GM12878 (cell line): ENCODE data around the gene ABR. TPM values are rescaled to one million over a fixed set of nuclear protein-coding genes. Genes with fewer than 3 reads are reported as not detected.

Experiments used
- ATAC-seq: fragments of 200-7000 bp; cut with Tn5 transposase; 3 replicates; pipeline ENCODE4 v1.9.1; 2020; ENCODE audit warnings: mild to moderate bottlenecking, moderate library complexity
- BruUV-seq: library from RNA; stranded (reverse); fragments of 400-500 nt; replicated peaks from 2 replicates; lab custom pipeline; 2021; lab: Mats Ljungman, UMichigan
- CTCF ChIA-PET: fragments of 300-600 bp; sonication (Branson Sonifier 250); formaldehyde crosslinking; extraction: SDS; loops from one replicate; lab custom pipeline; 2021; ENCODE audit warnings: inconsistent platforms; lab: Yijun Ruan, JAX
- POLR2A ChIA-PET: fragments of 350-600 bp; formaldehyde crosslinking; extraction: SDS; loops from one replicate; lab custom pipeline; 2021; ENCODE audit warnings: inconsistent platforms; lab: Charles Lee
- RAD21 ChIA-PET: fragments of 300-600 bp; sonication (Branson Sonifier 250); formaldehyde crosslinking; loops from one replicate; lab custom pipeline; 2023; ENCODE audit warnings: antibody characterized with exemption; ENCODE audit not compliant: unreplicated experiment; lab: Charles Lee
- SMC1A ChIA-PET: fragments of 300-600 bp; sonication (Branson Sonifier 250); formaldehyde crosslinking; loops from one replicate; lab custom pipeline; 2023; ENCODE audit not compliant: unreplicated experiment, uncharacterized antibody; lab: Charles Lee
- DNase-seq: peaks from one replicate; pipeline ENCODE4 v3.0.0-alpha.2; 2011; ENCODE audit warnings: low read depth, low spot score
- FAIRE-seq: peaks from 3 replicates; lab custom pipeline; 2011; peaks lifted over from hg19 to GRCh38; lab: Jason Lieb, UNC
- H2AFZ ChIP-seq: 2 replicates; pipeline ENCODE4 v1.6.0; 2011; ENCODE audit warnings: low read depth, low read length, control low read depth; ENCODE audit not compliant: control insufficient read depth
- H3K27ac ChIP-seq: 2 replicates; pipeline ENCODE4 v1.5.1; 2011; ENCODE audit warnings: control low read depth; ENCODE audit not compliant: control insufficient read depth, insufficient read depth
- H3K27me3 ChIP-seq, 2 experiments: replicated peaks in 1 of 2; 2 replicates each; pipeline versions ENCODE4 v1.6.0 to v1.6.1; 2011; ENCODE audit warnings: low read length in 1 of 2; ENCODE audit not compliant: control insufficient read depth in 2 of 2, insufficient read depth in 2 of 2
- H3K36me3 ChIP-seq, 2 experiments: 2 replicates each; pipeline ENCODE4 v1.5.1; 2011; ENCODE audit warnings: low read length in 1 of 2; ENCODE audit not compliant: control insufficient read depth in 2 of 2, insufficient read depth in 2 of 2
- H3K4me1 ChIP-seq: 2 replicates; pipeline ENCODE4 v1.6.1; 2011; ENCODE audit warnings: mild to moderate bottlenecking, low read length, moderate library complexity, mixed read lengths; ENCODE audit not compliant: control insufficient read depth, insufficient read depth
- H3K4me2 ChIP-seq: 2 replicates; pipeline ENCODE4 v1.6.0; 2011; ENCODE audit warnings: control low read depth; ENCODE audit not compliant: control insufficient read depth, insufficient read depth
- H3K4me3 ChIP-seq: fragments of 200-600 bp; sonication (generic); 2 replicates; pipeline ENCODE4 v1.5.1; 2016
- H3K79me2 ChIP-seq: 2 replicates; pipeline ENCODE4 v1.6.0; 2011; ENCODE audit warnings: low read length; ENCODE audit not compliant: control insufficient read depth, insufficient read depth
- H3K9ac ChIP-seq: 2 replicates; pipeline ENCODE4 v1.8.0; 2011; ENCODE audit warnings: low read length, control low read depth, mixed read lengths; ENCODE audit not compliant: control insufficient read depth, insufficient read depth
- H3K9me3 ChIP-seq: replicated peaks from 3 replicates; pipeline ENCODE4 v1.5.1; 2011; ENCODE audit warnings: mild to moderate bottlenecking, low read length; ENCODE audit not compliant: control insufficient read depth, insufficient read depth
- H4K20me1 ChIP-seq: 2 replicates; pipeline ENCODE4 v1.6.0; 2011; ENCODE audit not compliant: control insufficient read depth, insufficient read depth
- KDM1A ChIP-seq: fragments of 200-600 bp; sonication (generic); IDR thresholded peaks from 2 replicates; pipeline ENCODE4 v1.6.1; 2016; ENCODE audit warnings: borderline replicate concordance
- PML ChIP-seq: IDR thresholded peaks from 2 replicates; pipeline ENCODE4 v1.6.1; 2012; ENCODE audit warnings: low read length, inconsistent platforms
- POLR2A ChIP-seq: IDR thresholded peaks from 2 replicates; pipeline ENCODE4 v1.6.1; 2011; ENCODE audit warnings: low read depth, mild to moderate bottlenecking, low read length
- SIN3A ChIP-seq: IDR thresholded peaks from 2 replicates; pipeline ENCODE4 v1.6.1; 2012; ENCODE audit warnings: low read depth, low read length, improper control_type of control experiment
- STAT3 ChIP-seq: IDR thresholded peaks from 2 replicates; pipeline ENCODE4 v1.6.1; 2011; ENCODE audit warnings: low read depth, low read length, improper control_type of control experiment
- ZNF24 ChIP-seq: fragments of 450-650 bp; IDR thresholded peaks from 2 replicates; pipeline ENCODE4 v1.6.1; 2017; ENCODE audit warnings: antibody characterized with exemption, mild to moderate bottlenecking
- WGBS: methylation state at CpG from one replicate; pipeline ENCODE4 v1.1.6; 2016; ENCODE audit warnings: low lambda C conversion rate; ENCODE audit not compliant: insufficient replicate concordance, insufficient coverage; ENCODE audit errors: missing lambda C conversion rate; 5-methylcytosine and 5-hydroxymethylcytosine counted together
- in situ Hi-C: fragments of 300-500 bp; cut with MboI; formaldehyde crosslinking; loops from 9 replicates; pipeline ENCODE4 v1.14.3; 2018; ENCODE audit warnings: mixed read lengths
- intact Hi-C: fragments of 100-400 bp; cut with micrococcal nuclease; formaldehyde crosslinking; loops from one replicate; pipeline ENCODE4 v1.14.2; 2022; ENCODE audit not compliant: unreplicated experiment
- polyA plus RNA-seq, 11 experiments: library from polyadenylated mRNA; depleted of rRNA in 4 of 11; unstranded in 6 of 11; stranded (reverse) in 5 of 11; fragments of >200 nt; fragmentation: Nextera tagmentation in 4 of 11; fragmentation: Illumina TruSeq in 1 of 11; extraction: Ambion mirVana in 4 of 11; extraction: Trizol in 1 of 11; gene quantifications; 1 replicate in 1 of 11; 2 replicates in 10 of 11; pipeline versions ENCODE4 v1.2.1 to v1.2.3, GENCODE V29; 2011 to 2016; ENCODE audit warnings: inconsistent platforms in 2 of 11, missing spikeins in 2 of 11, low read depth in 1 of 11
- total RNA-seq, 4 experiments: library from RNA; depleted of rRNA in 3 of 4; stranded (reverse); fragments of >200 nt in 3 of 4; fragmentation: Illumina TruSeq in 1 of 4; extraction: Trizol in 1 of 4; gene quantifications; 2 replicates each; pipeline versions ENCODE4 v1.2.1 to v1.2.3, GENCODE V29; 2013 to 2021
- TF ChIP-seq, protein P1 (sequence below): fragments of 450-650 bp; IDR thresholded peaks from 2 replicates; pipeline ENCODE4 v1.6.1; 2018; ENCODE audit warnings: borderline replicate concordance, mild to moderate bottlenecking; ENCODE audit not compliant: partially characterized antibody
- TF ChIP-seq, protein P2 (sequence below): fragments of 450-650 bp; IDR thresholded peaks from 2 replicates; pipeline ENCODE4 v1.6.1; 2017; ENCODE audit warnings: mild to moderate bottlenecking, low read depth, inconsistent platforms; ENCODE audit not compliant: poor library complexity, severe bottlenecking

Gene ABR
- total and polyA plus RNA-seq, 10 of the 15 experiments (the other 5 are each of a cell fraction or from before 2014, with no cell fraction given), result 1.4 to 112 (median 30.0) TPM

GRCh38 chr17:1013729-1014090, 166.1 kb downstream of the ABR start:
- in situ Hi-C loops (no loop called here), intact Hi-C loops (no loop called here)
- Histone ChIP-seq H3K79me2 (no peaks in the 10 kb centered on the region), H3K27ac (no peak overlapping the region), H3K4me1 (no peaks in the 10 kb centered on the region), H4K20me1 (no peaks in the 10 kb centered on the region), H2AFZ (no peak overlapping the region), H3K36me3 (peaks cover 3 to 24% of the 10 kb centered on the region in 2 experiments; a peak in 3 of 4 replicates), H3K9ac (no peak overlapping the region), H3K9me3 (no peaks in the 10 kb centered on the region), H3K27me3 (no peaks in the 10 kb centered on the region), H3K4me2 (no peak overlapping the region), H3K4me3 (no peak overlapping the region)
- TF ChIP-seq POLR2A (no peak), SIN3A (no peak)
- FAIRE-seq (no peak), DNase-seq (no peak), ATAC-seq (no peak)
- ChIA-PET RAD21 (no interaction called here), POLR2A (no interaction called here), CTCF (no interaction called here), SMC1A (no interaction called here)
- WGBS, result 66% methylated on average over 9 of the region's 9 CpGs
- no TSS peak for BruUV-seq

- whole genome bisulfite sequencing, result 78% methylated on average over 29 of the region's 30 CpGs
- H3K79me2 ChIP-seq, result no peaks in the 10 kb centered on the region
- RAD21 ChIA-PET, result no interaction called here
- CTCF ChIA-PET, result interaction anchor here (0.7 kb wide), 1 partner anchor 218 kb away, joined by 3 read pairs; no protein-coding TSS in a partner anchor
- no peaks in the 10 kb centered on the region for H3K9me3 ChIP-seq
- no peaks in the 10 kb centered on the region for H3K4me1 ChIP-seq
- DNase-seq, result no peak
- FAIRE-seq, result no peak
- no peaks in the 10 kb centered on the region for H4K20me1 ChIP-seq
- POLR2A ChIA-PET, result no interaction called here
- no peak overlapping the region for H2AFZ ChIP-seq
- no peak overlapping the region for H3K9ac ChIP-seq
- H3K27ac ChIP-seq, result no peak overlapping the region
- no peak for ATAC-seq
- in situ Hi-C loops (no loop called here), intact Hi-C loops (no loop called here)
- SMC1A ChIA-PET, result no interaction called here
- no peak for TF ChIP-seq ZNF24
- TF ChIP-seq, protein P1, sequence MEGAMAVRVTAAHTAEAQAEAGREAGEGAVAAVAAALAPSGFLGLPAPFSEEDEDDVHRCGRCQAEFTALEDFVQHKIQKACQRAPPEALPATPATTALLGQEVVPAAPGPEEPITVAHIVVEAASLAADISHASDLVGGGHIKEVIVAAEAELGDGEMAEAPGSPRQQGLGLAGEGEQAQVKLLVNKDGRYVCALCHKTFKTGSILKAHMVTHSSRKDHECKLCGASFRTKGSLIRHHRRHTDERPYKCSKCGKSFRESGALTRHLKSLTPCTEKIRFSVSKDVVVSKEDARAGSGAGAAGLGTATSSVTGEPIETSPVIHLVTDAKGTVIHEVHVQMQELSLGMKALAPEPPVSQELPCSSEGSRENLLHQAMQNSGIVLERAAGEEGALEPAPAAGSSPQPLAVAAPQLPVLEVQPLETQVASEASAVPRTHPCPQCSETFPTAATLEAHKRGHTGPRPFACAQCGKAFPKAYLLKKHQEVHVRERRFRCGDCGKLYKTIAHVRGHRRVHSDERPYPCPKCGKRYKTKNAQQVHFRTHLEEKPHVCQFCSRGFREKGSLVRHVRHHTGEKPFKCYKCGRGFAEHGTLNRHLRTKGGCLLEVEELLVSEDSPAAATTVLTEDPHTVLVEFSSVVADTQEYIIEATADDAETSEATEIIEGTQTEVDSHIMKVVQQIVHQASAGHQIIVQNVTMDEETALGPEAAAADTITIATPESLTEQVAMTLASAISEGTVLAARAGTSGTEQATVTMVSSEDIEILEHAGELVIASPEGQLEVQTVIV, result no peak
- TF ChIP-seq KDM1A, result no peak
- TF ChIP-seq STAT3, result no peak
- TF ChIP-seq, protein P2, sequence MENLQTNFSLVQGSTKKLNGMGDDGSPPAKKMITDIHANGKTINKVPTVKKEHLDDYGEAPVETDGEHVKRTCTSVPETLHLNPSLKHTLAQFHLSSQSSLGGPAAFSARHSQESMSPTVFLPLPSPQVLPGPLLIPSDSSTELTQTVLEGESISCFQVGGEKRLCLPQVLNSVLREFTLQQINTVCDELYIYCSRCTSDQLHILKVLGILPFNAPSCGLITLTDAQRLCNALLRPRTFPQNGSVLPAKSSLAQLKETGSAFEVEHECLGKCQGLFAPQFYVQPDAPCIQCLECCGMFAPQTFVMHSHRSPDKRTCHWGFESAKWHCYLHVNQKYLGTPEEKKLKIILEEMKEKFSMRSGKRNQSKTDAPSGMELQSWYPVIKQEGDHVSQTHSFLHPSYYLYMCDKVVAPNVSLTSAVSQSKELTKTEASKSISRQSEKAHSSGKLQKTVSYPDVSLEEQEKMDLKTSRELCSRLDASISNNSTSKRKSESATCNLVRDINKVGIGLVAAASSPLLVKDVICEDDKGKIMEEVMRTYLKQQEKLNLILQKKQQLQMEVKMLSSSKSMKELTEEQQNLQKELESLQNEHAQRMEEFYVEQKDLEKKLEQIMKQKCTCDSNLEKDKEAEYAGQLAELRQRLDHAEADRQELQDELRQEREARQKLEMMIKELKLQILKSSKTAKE, result no peak
- no peak for TF ChIP-seq PML
- no peak overlapping the region for H3K4me3 ChIP-seq
- H3K27me3 ChIP-seq, result no peaks in the 10 kb centered on the region
- H3K4me2 ChIP-seq, result no peak overlapping the region
- no TSS peak for BruUV-seq
- H3K36me3 ChIP-seq, result peaks cover 5 to 24% of the 10 kb centered on the region in 2 experiments; a peak in 3 of 4 replicates
Measured at GRCh38 chr17:1012823-1013728, 166.7 kb downstream of the ABR start.
